Cardiac fibroblast (primary cell): ENCODE results near the gene PPIP5K2.

ENCODE experiments used
- DNase-seq, 2 donors: peaks; one replicate each; pipeline versions ENCODE4 v3.0.0 to v3.0.0-alpha.2; 2010; ENCODE audit warnings: low read depth in 2 of 2
- H3K4me3 ChIP-seq, 2 donors: replicated peaks in 1 of 2; 1 replicate in 1 of 2; 2 replicates in 1 of 2; pipeline ENCODE4 v1.5.1; 2011; ENCODE audit warnings: low read depth in 2 of 2, low read length in 2 of 2, mild to moderate bottlenecking in 2 of 2, moderate library complexity in 1 of 2
- TF ChIP-seq, protein P1 (sequence below): IDR thresholded peaks from one replicate; pipeline ENCODE4 v1.5.1; 2011; ENCODE audit warnings: low read depth, mild to moderate bottlenecking, low read length, inconsistent platforms

The PPIP5K2 gene

GRCh38 chr5:103209065-103209464 is 89.0 kb downstream of the PPIP5K2 start:
- no peak overlapping the region for H3K4me3 ChIP-seq
- TF ChIP-seq, protein P1, sequence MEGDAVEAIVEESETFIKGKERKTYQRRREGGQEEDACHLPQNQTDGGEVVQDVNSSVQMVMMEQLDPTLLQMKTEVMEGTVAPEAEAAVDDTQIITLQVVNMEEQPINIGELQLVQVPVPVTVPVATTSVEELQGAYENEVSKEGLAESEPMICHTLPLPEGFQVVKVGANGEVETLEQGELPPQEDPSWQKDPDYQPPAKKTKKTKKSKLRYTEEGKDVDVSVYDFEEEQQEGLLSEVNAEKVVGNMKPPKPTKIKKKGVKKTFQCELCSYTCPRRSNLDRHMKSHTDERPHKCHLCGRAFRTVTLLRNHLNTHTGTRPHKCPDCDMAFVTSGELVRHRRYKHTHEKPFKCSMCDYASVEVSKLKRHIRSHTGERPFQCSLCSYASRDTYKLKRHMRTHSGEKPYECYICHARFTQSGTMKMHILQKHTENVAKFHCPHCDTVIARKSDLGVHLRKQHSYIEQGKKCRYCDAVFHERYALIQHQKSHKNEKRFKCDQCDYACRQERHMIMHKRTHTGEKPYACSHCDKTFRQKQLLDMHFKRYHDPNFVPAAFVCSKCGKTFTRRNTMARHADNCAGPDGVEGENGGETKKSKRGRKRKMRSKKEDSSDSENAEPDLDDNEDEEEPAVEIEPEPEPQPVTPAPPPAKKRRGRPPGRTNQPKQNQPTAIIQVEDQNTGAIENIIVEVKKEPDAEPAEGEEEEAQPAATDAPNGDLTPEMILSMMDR, result no peak
- DNase-seq, result no peak

GRCh38 chr5:103210952-103211351 is 90.9 kb downstream of the PPIP5K2 start:
- no peak for DNase-seq
- H3K4me3 ChIP-seq, result no peak overlapping the region
- TF ChIP-seq, protein P1, result no peak

DNA sequence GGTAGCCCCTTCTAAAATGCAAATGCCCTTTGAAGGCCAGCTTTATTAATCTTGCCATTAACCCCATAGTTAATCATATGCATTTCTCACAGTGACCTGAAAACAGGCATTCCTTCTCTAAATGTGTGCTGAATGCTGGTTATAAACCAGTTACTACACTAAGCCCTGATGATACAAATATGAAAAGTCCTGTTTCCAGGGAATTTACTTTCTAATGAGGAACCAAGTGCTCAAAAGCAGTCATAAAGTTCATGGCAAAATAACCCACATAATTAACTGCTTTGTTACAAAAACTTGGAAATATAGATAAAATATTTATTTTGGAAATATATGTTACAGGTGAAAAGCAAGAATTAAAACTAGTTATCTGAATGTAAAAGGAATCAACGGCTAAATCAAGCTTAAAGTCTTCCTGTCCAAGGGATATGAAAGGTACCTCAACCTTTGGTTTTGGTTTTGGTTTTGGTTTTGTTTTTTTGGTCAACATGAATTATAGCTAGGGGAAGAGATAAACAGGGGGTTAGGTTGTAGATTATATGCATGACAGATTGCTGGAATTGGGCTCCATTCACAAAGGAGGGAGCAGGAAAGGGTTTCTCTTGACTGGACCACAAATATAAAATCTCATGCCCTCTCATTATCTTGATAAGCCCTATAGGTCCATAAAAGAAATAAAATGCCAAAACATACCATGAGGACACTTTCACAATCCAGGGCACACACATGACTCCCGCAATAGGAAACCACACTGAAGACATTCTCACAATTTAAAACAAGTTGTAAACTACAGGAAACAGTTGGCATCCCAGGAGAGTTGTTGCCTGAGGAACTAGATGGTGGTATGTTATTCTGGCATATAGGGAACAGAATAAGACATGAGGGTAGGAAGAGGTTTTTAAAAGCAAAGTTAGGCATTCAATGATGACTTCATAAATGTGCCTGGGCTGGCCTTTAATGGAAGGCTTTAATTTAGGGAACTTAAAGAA is 91.8 kb downstream of the PPIP5K2 start:
- TF ChIP-seq, protein P1, result no peak
- no peak overlapping the region for H3K4me3 ChIP-seq
- peak; percentile 37 to 50 for DNase-seq

GRCh38 chr5:103216137-103216536 is 96.0 kb downstream of the PPIP5K2 start:
- DNase-seq, result peak; percentile 43 to 59
- TF ChIP-seq, protein P1, result no peak
- H3K4me3 ChIP-seq, result no peak overlapping the region

DNA sequence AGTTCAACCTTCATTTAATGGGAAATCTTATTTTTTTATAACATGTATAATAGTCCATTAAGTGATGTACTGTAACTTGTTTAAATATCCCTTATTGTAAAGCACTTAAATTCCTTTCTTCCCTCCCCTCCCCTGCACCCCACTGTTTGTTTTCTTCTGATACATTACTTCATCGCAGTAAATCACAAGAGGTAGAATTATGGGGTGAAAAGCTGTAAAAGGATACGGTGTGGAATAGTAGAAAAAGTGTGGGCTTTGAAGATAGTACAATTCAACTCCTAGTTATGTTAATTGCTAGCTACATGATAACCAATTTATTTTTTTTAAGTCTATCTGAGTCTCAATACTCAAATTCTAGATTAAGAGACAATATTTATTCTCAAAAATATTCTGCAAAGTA is 96.6 kb downstream of the PPIP5K2 start:
- H3K4me3 ChIP-seq, result no peak overlapping the region
- no peak for DNase-seq
- TF ChIP-seq, protein P1, result no peak

- TF ChIP-seq, protein P1, result no peak
- DNase-seq, result peak; percentile 28 to 34
- H3K4me3 ChIP-seq, result no peak overlapping the region
Measured at GRCh38 chr5:103217101-103217500, 97.0 kb downstream of the PPIP5K2 start.
